Measurements from ENCODE around the gene PUS7. TPM values are rescaled to one million over a fixed set of nuclear protein-coding genes. Genes with fewer than 3 reads are reported as not detected.
"Not testable (repeated sequence)": the region's sequence is repeated elsewhere in the genome, so short reads cannot be mapped to it uniquely, and the experiment has no call there.

Gene PUS7
- total RNA-seq, 1 experiment from 2014 or later = 27.4 TPM

- Histone ChIP-seq H3K9me3 (no peaks in the 10 kb centered on the region), H3K36me3 (no peaks in the 10 kb centered on the region)
- DNase-seq = no peak
Observed at GRCh38 chr7:105429746-105430612, 92.1 kb downstream of the PUS7 start.

GRCh38 chr7:105426606-105427146 lies 95.4 kb downstream of the PUS7 start:
- Histone ChIP-seq H3K9me3 (no peaks in the 10 kb centered on the region), H3K4me3 (no peak overlapping the region), H3K27me3 (no peaks in the 10 kb centered on the region), H3K36me3 (no peaks in the 10 kb centered on the region)
- no peak for DNase-seq

More at GRCh38 chr7:105429746-105430612, 92.1 kb downstream of the PUS7 start:
- H3K4me3 ChIP-seq = no peak overlapping the region
- H3K27me3 ChIP-seq = no peaks in the 10 kb centered on the region

GRCh38 chr7:105423987-105424386 lies 98.1 kb downstream of the PUS7 start:
- Histone ChIP-seq H3K9me3 (no peaks in the 10 kb centered on the region), H3K36me3 (no peaks in the 10 kb centered on the region), H3K4me3 (no peak overlapping the region), H3K27me3 (no peaks in the 10 kb centered on the region)
- DNase-seq = no peak

GRCh38 chr7:105413887-105414437 lies 108.1 kb downstream of the PUS7 start:
- Histone ChIP-seq H3K36me3 (no peaks in the 10 kb centered on the region), H3K9me3 (no peaks in the 10 kb centered on the region), H3K27me3 (no peaks in the 10 kb centered on the region), H3K4me3 (no peak overlapping the region)
- no peak for DNase-seq

GRCh38 chr7:105410774-105411173 lies 111.3 kb downstream of the PUS7 start:
- DNase-seq = not testable (repeated sequence)

GRCh38 chr7:105409775-105410174 lies 112.3 kb downstream of the PUS7 start:
- H3K9me3 ChIP-seq, DNase-seq, H3K27me3 ChIP-seq, H3K4me3 ChIP-seq, H3K36me3 ChIP-seq: not testable (repeated sequence)

More at GRCh38 chr7:105410774-105411173, 111.3 kb downstream of the PUS7 start:
- not testable (repeated sequence) for H3K36me3 ChIP-seq, H3K4me3 ChIP-seq, H3K27me3 ChIP-seq, H3K9me3 ChIP-seq

- no peaks in the 10 kb centered on the region for H3K9me3 ChIP-seq
- DNase-seq = no peak
- no peak overlapping the region for H3K4me3 ChIP-seq
- H3K36me3 ChIP-seq = no peaks in the 10 kb centered on the region
- H3K27me3 ChIP-seq = no peaks in the 10 kb centered on the region
Observed at GRCh38 chr7:105408791-105409410, 113.2 kb downstream of the PUS7 start.

Other genes starting within 250 kb of the PUS7 start
- gene SRPK2, start 133.3 kb downstream of the PUS7 start, total RNA-seq (2014; rRNA removed; shearing (Covaris generic); ENCODE audit: low replicate concordance) = 40.5 and 56.9 TPM in 2 replicates
- gene RINT1, start 9.9 kb upstream of the PUS7 start, total RNA-seq (2014; rRNA removed; shearing (Covaris generic); ENCODE audit: low replicate concordance) = 4.3 and 7.8 TPM in 2 replicates
- not detected in 2 replicates for gene EFCAB10, start 59.2 kb upstream of the PUS7 start, total RNA-seq (2014; rRNA removed; shearing (Covaris generic); ENCODE audit: low replicate concordance)